Renal cortical epithelial cell (primary cell): ENCODE measurements around the gene NCK1. TPM values are rescaled to one million over a fixed set of nuclear protein-coding genes. Genes with fewer than 3 reads are reported as not detected.
A peak's percentile ranks its signal among the peaks of the same experiment; 100 is the strongest.
"Not testable (repeated sequence)": the region's sequence is repeated elsewhere in the genome, so short reads cannot be mapped to it uniquely, and the experiment has no call there.

ENCODE experiments used
- DNase-seq: peaks from one replicate; pipeline ENCODE4 v3.0.0-alpha.2; 2011; ENCODE audit warnings: low read depth
- total RNA-seq: library from RNA; depleted of rRNA; stranded (reverse); fragments of >200 nt; gene quantifications from 2 replicates; pipeline ENCODE4 v1.2.3, GENCODE V29; 2014

The NCK1 gene
- total RNA-seq, 1 donor from 2014 or later = 58.6 TPM

GRCh38 chr3:136947477-136947876 is 85.5 kb downstream of the NCK1 start:
- no peak for DNase-seq

- no peak for DNase-seq
These were observed 87.1 kb downstream of the NCK1 start for GRCh38 chr3:136949146-136949545.

- no peak for DNase-seq
These were observed 87.7 kb downstream of the NCK1 start for GRCh38 chr3:136949708-136950107.

- no peak for DNase-seq
These were observed 88.6 kb downstream of the NCK1 start for GRCh38 chr3:136950623-136951022.

GRCh38 chr3:136952292-136952691 is 90.3 kb downstream of the NCK1 start:
- DNase-seq = peak; percentile 59

GRCh38 chr3:136954251-136954650 is 92.2 kb downstream of the NCK1 start:
- DNase-seq = peak; percentile 68

- peak; percentile 69 for DNase-seq
These were observed 93.2 kb downstream of the NCK1 start for GRCh38 chr3:136954980-136955780.

- peak; percentile 94 for DNase-seq
These were observed 93.8 kb downstream of the NCK1 start for GRCh38 chr3:136955813-136956212.

GRCh38 chr3:136956971-136957370 is 95.0 kb downstream of the NCK1 start:
- DNase-seq = no peak

GRCh38 chr3:136957751-136958288 is 95.8 kb downstream of the NCK1 start, which contains the start of gene IL20RB:
IL20RB (plus strand) TSS chr3:136957983; CDS start chr3:136958114, 131 bp downstream.
- no peak for DNase-seq

GRCh38 chr3:136958939-136959338 is 96.9 kb downstream of the NCK1 start:
- DNase-seq = no peak

- no peak for DNase-seq
These were observed 97.6 kb downstream of the NCK1 start for GRCh38 chr3:136959599-136959998.

- peak; percentile 87 for DNase-seq
These were observed 99.1 kb downstream of the NCK1 start for GRCh38 chr3:136960838-136961836.

GRCh38 chr3:136962927-136963326 is 100.9 kb downstream of the NCK1 start:
- no peak for DNase-seq

- DNase-seq = not testable (repeated sequence)
These were observed 107.5 kb downstream of the NCK1 start for GRCh38 chr3:136969539-136969938.

- no peak for DNase-seq
These were observed 111.3 kb downstream of the NCK1 start for GRCh38 chr3:136973352-136973751.

- no peak for DNase-seq
These were observed 112.7 kb downstream of the NCK1 start for GRCh38 chr3:136974670-136975069.

- DNase-seq = no peak
These were observed 117.2 kb downstream of the NCK1 start for GRCh38 chr3:136979204-136979603.

GRCh38 chr3:136979684-136980083 is 117.7 kb downstream of the NCK1 start:
- peak; percentile 91 for DNase-seq

- DNase-seq = no peak
These were observed 120.0 kb downstream of the NCK1 start for GRCh38 chr3:136982033-136982432.

- DNase-seq = peak; percentile 92
These were observed 120.6 kb downstream of the NCK1 start for GRCh38 chr3:136982520-136983138.

GRCh38 chr3:136984837-136985236 is 122.8 kb downstream of the NCK1 start:
- peak; percentile 53 for DNase-seq
